ENCODE data around the gene EFCAB8.
A peak's percentile ranks its signal among the peaks of the same experiment; 100 is the strongest.
"Not testable (repeated sequence)": the region's sequence is repeated elsewhere in the genome, so short reads cannot be mapped to it uniquely, and the experiment has no call there.

Gene EFCAB8

GRCh38 chr20:32886652-32887051 lies 27.9 kb downstream of the EFCAB8 start:
- DNase-seq (ENCODE audit: low spot score), result no peak

- DNase-seq (ENCODE audit: low spot score), result no peak
These were observed 28.8 kb downstream of the EFCAB8 start for GRCh38 chr20:32887492-32887891.

GRCh38 chr20:32888636-32889035 lies 29.9 kb downstream of the EFCAB8 start:
- no peak for DNase-seq (ENCODE audit: low spot score)

- no peak for DNase-seq (ENCODE audit: low spot score)
These were observed 30.6 kb downstream of the EFCAB8 start for GRCh38 chr20:32889281-32889680.

GRCh38 chr20:32891491-32891890 lies 32.8 kb downstream of the EFCAB8 start:
- no peak for DNase-seq (ENCODE audit: low spot score)

GRCh38 chr20:32891926-32892660 lies 33.4 kb downstream of the EFCAB8 start:
- no peak for DNase-seq (ENCODE audit: low spot score)

GRCh38 chr20:32893263-32894025 lies 34.7 kb downstream of the EFCAB8 start:
- no peak for DNase-seq (ENCODE audit: low spot score)

GRCh38 chr20:32894026-32894483 lies 35.3 kb downstream of the EFCAB8 start:
- DNase-seq (ENCODE audit: low spot score), result peak; percentile 34

GRCh38 chr20:32894711-32895355 lies 36.1 kb downstream of the EFCAB8 start:
- no peak for DNase-seq (ENCODE audit: low spot score)

GRCh38 chr20:32896521-32897280 lies 38.0 kb downstream of the EFCAB8 start:
- no peak for DNase-seq (ENCODE audit: low spot score)

- no peak for DNase-seq (ENCODE audit: low spot score)
These were observed 40.0 kb downstream of the EFCAB8 start for GRCh38 chr20:32898729-32899128.

GRCh38 chr20:32902456-32903420 lies 44.0 kb downstream of the EFCAB8 start:
- DNase-seq (ENCODE audit: low spot score), result peak; percentile 70

GRCh38 chr20:32903666-32904175 lies 45.0 kb downstream of the EFCAB8 start:
- no peak for DNase-seq (ENCODE audit: low spot score)

GRCh38 chr20:32904678-32905077 lies 46.0 kb downstream of the EFCAB8 start:
- DNase-seq (ENCODE audit: low spot score), result not testable (repeated sequence)

- DNase-seq (ENCODE audit: low spot score), result no peak
These were observed 47.5 kb downstream of the EFCAB8 start for GRCh38 chr20:32906200-32906599.

- no peak for DNase-seq (ENCODE audit: low spot score)
These were observed 48.3 kb downstream of the EFCAB8 start for GRCh38 chr20:32906871-32907495.

GRCh38 chr20:32907886-32908285 lies 49.2 kb downstream of the EFCAB8 start:
- DNase-seq (ENCODE audit: low spot score), result no peak

GRCh38 chr20:32908334-32909292 lies 49.9 kb downstream of the EFCAB8 start:
- no peak for DNase-seq (ENCODE audit: low spot score)

- DNase-seq (ENCODE audit: low spot score), result no peak
These were observed 50.7 kb downstream of the EFCAB8 start for GRCh38 chr20:32909451-32909850.
